HG03342 (cell line): ENCODE results near the gene KCTD8.

Source experiments
- ATAC-seq: cut with Tn5 transposase; IDR thresholded peaks from one replicate; pipeline ENCODE4 v1.9.1; 2021; ENCODE audit warnings: mild to moderate bottlenecking, moderate library complexity; ENCODE audit not compliant: unreplicated experiment

The KCTD8 gene

DNA sequence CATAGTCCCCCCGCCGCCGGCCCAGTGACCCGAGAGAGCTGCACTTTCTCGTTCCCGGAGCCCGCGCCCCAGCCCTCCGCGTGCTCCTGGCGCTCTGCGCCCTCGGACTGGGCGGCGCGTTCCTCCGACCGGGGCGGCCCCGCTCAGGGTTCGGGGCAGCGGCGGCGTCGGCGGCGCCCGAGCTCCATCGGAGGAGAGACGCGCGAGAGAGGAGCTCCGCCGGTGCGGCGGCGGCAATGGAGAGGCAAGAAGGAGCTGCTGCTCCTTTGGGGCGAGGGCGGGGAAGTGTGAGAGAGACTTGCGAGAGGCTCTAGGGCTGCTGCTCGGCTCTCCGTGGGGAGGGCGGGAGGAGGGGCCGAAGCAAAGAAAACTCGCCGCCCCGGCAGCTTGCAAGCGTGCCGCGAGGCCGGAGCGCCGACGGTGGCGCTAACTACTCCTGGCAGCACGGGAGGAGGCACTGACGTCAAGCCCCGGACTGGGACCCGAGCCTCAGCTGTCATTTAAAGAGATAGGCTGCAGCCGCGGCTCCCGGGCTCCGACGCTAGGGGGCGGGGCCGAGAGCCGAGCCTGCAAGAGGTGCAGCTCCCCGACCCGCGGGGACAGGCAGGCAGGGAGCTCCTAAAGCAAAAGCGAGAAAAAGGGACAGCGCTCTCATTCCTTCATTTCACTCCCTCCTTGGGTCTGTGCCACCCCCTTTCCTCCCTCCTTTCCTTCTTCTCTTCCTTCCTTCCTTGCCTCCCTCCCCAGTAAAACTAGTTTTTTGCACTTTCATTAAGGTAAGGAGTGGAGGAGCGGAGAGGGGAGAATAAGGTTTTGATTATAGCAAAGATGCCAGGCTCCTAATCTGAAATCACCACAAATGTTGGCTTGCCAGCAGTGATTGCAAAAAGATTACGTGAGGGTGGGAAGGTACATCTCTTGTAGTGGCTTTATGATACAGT, at the start of gene KCTD8:
Gene KCTD8 (minus strand): TSS at position 289 of the 941 bp plus-strand sequence.
- peak; percentile 97 for ATAC-seq

GRCh38 chr4:44494810-44495701, 46.4 kb upstream of the KCTD8 start:
- ATAC-seq, result no peak

DNA sequence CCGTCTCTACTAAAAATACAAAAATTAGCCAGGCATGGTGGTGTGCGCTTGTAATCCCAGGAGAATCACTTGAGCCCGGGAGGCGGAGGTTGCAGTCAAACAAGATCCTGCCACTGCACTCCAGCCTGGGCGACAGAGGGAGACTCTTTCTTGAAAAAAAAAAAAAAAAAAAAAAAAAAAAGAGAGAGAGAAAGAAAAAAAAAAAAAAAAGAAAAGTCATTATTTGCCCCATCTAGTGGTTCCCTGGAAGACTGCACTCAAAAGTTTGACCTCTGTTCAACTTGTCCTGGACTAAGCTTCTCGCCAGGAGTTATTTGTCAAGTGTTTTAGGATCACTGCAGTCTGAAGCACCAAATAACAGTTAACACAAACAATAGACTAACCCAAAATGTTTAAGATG, 45.3 kb upstream of the KCTD8 start:
- ATAC-seq, result peak; percentile 68

- no peak for ATAC-seq
These were observed 38.7 kb upstream of the KCTD8 start for GRCh38 chr4:44487341-44487740.

DNA sequence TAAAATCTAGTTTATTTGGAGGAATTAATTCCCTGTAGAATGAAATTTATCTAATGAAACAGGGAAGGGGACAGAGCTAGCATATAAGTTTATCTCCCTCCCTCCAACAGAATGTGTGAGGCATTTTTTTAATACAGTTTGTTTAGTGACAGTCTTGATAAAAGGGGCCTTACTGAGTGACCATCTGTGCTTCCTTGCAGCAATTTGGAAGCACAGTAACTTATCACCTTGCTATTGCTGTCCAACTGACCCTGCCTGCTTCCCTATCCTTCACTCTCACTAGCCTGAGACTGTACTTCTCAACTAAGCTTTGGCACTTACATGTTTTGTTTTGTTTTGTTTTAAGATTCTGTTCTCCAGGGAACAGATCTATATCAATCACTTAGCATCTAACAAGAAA, 31.1 kb upstream of the KCTD8 start:
- ATAC-seq, result no peak

DNA sequence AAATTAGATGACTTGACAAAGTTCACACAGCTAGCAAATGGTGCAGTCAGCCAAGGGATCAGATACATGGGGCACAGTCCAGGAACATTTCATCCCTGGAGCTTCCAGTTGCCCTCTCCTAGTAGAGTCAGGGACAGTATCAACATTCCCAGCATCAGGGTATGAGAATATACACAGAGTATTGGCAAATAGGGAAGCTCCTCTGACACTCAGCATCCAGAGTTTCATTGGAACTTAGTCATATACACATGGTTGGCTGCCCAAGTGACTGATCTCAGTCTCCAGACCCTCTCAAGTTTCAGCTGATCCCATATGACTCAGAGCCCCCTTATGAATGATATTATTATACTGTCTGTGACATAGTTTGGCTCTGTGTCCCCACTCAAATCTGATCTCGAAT, 13.7 kb upstream of the KCTD8 start:
- ATAC-seq, result no peak

DNA sequence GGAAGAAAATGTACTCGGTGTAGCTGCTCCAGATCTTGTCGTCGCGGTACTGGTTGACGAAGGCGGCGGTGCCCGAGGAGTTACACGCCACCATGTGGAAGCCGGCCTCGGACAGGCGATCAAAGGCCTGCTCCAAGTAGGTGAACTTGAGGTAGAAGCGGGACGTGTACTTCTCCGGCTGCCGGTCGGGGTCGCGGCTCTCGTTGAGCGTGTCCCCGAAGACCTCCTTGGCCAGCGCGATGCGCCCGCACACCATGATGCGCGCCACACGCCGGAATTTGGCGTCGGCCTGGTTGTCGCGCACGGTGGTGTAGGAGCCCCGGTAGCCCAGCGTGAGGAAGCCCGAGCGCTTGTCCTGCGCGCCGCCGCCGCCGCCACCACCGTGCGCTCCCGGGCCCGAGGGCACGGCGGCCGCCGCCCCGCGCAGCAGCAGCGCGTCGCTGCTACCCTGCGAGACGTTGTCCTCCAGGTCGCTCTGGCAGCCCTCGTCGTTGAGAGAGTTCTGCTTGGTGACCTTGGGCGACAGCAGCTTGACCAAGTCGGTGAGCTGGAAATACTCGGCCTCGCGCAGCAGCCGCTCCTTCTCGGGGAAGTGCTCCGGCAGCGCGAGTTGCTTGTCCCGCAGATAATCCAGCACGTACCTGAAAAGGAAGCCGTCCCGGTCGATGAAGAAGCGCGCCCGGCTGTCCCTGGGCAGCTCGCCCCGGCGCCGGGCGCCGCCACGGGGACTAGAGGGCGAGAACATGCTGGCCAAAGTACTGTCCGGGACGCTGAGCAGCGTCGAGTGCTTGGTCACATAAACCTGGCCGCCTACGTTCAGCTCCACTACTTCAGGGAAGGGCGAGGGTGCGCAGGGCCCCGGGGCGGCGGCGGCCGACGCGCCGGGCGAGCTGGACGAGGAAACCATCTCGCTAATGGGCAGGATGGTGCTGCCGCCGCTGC, 775 bp downstream of the KCTD8 start:
- ATAC-seq, result no peak

- no peak for ATAC-seq
These were observed 1.6 kb downstream of the KCTD8 start for GRCh38 chr4:44446801-44447562.

DNA sequence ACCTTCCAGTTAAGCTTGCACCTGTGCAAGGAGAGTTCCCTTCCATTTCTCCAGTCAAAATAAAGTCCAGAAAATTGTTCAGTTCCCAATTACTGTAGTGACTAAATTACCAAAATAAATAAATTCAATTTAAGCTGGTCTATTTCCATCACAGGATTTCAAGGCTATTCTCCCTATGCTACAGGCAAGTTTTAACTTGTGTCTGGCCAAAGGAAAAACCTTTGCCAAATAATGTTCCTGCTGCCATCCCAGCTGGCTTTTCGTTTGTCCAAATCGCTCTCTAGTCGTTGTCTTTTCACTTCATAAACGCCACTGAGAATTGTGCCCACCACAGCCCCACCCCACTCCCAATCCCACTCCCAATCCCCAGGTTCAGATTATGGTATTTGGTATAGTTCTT, 2.4 kb downstream of the KCTD8 start:
- no peak for ATAC-seq

GRCh38 chr4:44438687-44439086, 9.9 kb downstream of the KCTD8 start:
- ATAC-seq, result no peak

DNA sequence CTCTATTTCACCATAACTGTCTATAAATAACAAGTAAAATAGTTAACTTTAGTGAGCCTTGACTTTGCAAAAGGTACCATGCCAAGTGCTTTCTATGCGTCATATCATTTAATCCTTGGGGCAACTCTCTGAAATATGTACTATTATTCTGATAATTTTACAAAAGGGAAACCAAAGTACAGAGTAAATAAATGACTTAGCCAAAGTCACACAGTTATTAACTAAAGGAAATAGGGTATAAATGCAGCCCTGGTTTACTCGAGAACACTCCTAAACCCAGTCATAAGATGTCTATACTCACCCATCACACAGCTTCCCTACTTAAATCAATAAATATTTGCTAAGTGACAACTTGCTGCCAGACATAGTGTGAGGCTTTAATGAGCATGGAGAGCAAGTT, 14.4 kb downstream of the KCTD8 start:
- no peak for ATAC-seq

GRCh38 chr4:44425614-44426208, 22.9 kb downstream of the KCTD8 start:
- ATAC-seq, result no peak

- no peak for ATAC-seq
These were observed 25.7 kb downstream of the KCTD8 start for GRCh38 chr4:44422912-44423311.

GRCh38 chr4:44421330-44422065, 27.1 kb downstream of the KCTD8 start:
- ATAC-seq, result no peak

GRCh38 chr4:44415251-44415650, 33.4 kb downstream of the KCTD8 start:
- no peak for ATAC-seq

DNA sequence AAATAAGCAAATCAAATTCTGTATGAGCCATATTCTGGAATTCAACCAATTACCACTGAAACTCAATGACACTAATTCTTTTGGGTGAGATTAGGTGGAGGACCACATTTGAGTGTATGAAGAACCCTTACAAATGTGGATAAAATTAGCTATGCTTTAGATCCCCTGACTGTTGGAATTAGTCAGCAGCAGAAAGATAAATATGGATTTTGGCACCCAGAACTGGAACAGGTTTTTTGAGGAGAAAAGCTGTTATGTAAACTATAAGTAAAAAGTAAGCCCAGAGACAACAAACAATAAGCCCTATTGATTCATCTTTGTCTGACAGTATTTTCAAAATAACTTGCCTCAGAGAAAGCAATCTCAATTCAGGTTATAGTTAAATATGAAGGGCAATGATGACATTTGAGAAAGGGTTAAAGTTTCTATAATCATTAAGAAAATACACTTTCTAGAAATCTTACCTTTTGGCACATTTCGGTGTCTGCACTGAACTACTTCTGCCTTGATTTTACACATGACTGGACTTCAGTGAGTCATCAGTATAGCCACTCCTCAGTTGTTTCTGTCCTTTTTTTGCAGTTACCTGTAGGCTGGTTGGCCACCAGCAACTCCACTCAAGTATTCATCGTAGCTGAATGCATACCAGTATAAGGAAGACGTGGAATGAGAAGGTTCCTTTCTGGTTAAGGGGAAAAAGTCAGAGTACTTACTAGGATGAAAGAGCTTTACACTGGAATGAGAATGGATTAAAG, 80.0 kb downstream of the KCTD8 start:
- no peak for ATAC-seq

- no peak for ATAC-seq
These were observed 94.4 kb downstream of the KCTD8 start for GRCh38 chr4:44354172-44354571.

- no peak for ATAC-seq
These were observed 97.5 kb downstream of the KCTD8 start for GRCh38 chr4:44351069-44351468.
